Heart left ventricle (tissue), 16 donors: Measurements from ENCODE around the gene SCN1B. TPM values are rescaled to one million over a fixed set of nuclear protein-coding genes. Genes with fewer than 3 reads are reported as not detected.
A peak's percentile ranks its signal among the peaks of the same experiment; 100 is the strongest.

Experiments used
- ATAC-seq, 4 donors: fragments of 200-7000 bp; cut with Tn5 transposase; one replicate each; pipeline ENCODE4 v1.9.1; 2020 to 2022; ENCODE audit warnings: moderate library complexity in 4 of 4, mild to moderate bottlenecking in 3 of 4, moderate number of reproducible peaks in 1 of 4
- DNase-seq, 5 donors: peaks; one replicate each; pipeline ENCODE4 v3.0.0-alpha.2; 2020
- H3K27ac ChIP-seq, 12 donors: fragments of 200-600 bp; sonication (generic) in 4 of 12; one replicate each; pipeline versions ENCODE4 v1.5.0 to v1.8.0; 2016 to 2022; ENCODE audit warnings: mild to moderate bottlenecking in 2 of 12
- H3K27me3 ChIP-seq, 9 donors: fragments of 200-600 bp; sonication (generic) in 2 of 9; one replicate each; pipeline versions ENCODE4 v1.5.1 to v1.8.0; 2016 to 2022; ENCODE audit warnings: mild to moderate bottlenecking in 3 of 9
- H3K36me3 ChIP-seq, 9 donors: fragments of 200-600 bp; sonication (generic) in 2 of 9; one replicate each; pipeline versions ENCODE4 v1.5.0 to v1.8.0; 2018 to 2022; ENCODE audit warnings: mild to moderate bottlenecking in 2 of 9
- H3K4me1 ChIP-seq, 12 donors: fragments of 200-600 bp; sonication (generic) in 4 of 12; one replicate each; pipeline versions ENCODE4 v1.5.0 to v1.8.0; 2016 to 2022; ENCODE audit warnings: mild to moderate bottlenecking in 3 of 12
- H3K4me3 ChIP-seq, 12 donors: fragments of 200-600 bp; sonication (generic) in 4 of 12; one replicate each; pipeline versions ENCODE4 v1.5.0 to v1.8.0; 2017 to 2022; ENCODE audit warnings: mild to moderate bottlenecking in 9 of 12, moderate library complexity in 4 of 12
- H3K9me3 ChIP-seq, 12 donors: fragments of 200-600 bp; sonication (generic) in 4 of 12; one replicate each; pipeline versions ENCODE4 v1.5.0 to v1.8.0; 2016 to 2022; ENCODE audit warnings: mild to moderate bottlenecking in 1 of 12
- POLR2A ChIP-seq, 2 donors: fragments of 450-650 bp; IDR thresholded peaks; one replicate each; pipeline ENCODE4 v1.6.1; 2017; ENCODE audit warnings: antibody characterized with exemption in 2 of 2, mild to moderate bottlenecking in 2 of 2, moderate library complexity in 2 of 2
- WGBS, 4 donors: extraction: QIAGEN DNeasy Blood & Tissue Kit in 2 of 4; methylation state at CpG; one replicate each; pipeline versions ENCODE4 v1.1.5 to v1.1.7; 2013 to 2018; 5-methylcytosine and 5-hydroxymethylcytosine counted together
- intact Hi-C, 10 donors: fragments of 100-400 bp; cut with DNase I; formaldehyde crosslinking; loops; one replicate each; pipeline versions ENCODE4 v1.11.1 to v1.14.2; 2022
- polyA plus RNA-seq, 2 donors: library from polyadenylated mRNA; stranded (reverse); fragments of 200-250 nt; gene quantifications; one replicate each; pipeline ENCODE4 v1.2.3, GENCODE V29; 2013
- total RNA-seq, 9 donors: library from RNA; depleted of rRNA in 2 of 9; stranded (reverse); fragments of >200 nt in 2 of 9; fragmentation: NEBNext Ultra II Directional in 3 of 9; extraction: Animal tissue kit (Norgen Biotek cat#: 25700) in 3 of 9; gene quantifications; one replicate each; pipeline versions ENCODE4 v1.1.0 to v1.2.4, GENCODE V29; 2016 to 2023
- TF ChIP-seq, protein P1 (sequence below), 12 donors: fragments of 200-600 bp; sonication (generic) in 4 of 12; IDR thresholded peaks; one replicate each; pipeline versions ENCODE4 v1.5.0 to v1.8.0; 2018 to 2022; ENCODE audit warnings: antibody characterized with exemption in 12 of 12, mild to moderate bottlenecking in 5 of 12
- donor health status: ischemic (EF 13 %, LVEDD 7.1; RV severe dilation, severe dysfunction).
- donor health status: healthy with polysubstance abuse.
- donor health status: DM: no; HTN: yes; CAD: no.
- donor health status: DM: no; HTN: no; CAD: no.
- donor health status: ischemic (EF 25% LVEDD 6.9; RV normal size, moderate dysfunction).
- donor health status: ischemic (EF 25% LVEDD 5.7; RV mildly dilated, moderate dysfunction).
- donor health status: healthy.
- donor health status: DM: yes; HTN: yes; CAD: no.
- donor health status: ischemic (EF 35%, LVEDD 5.7; RV mildly dilated, moderate dysfunction).
- donor health status: nonischemic (EF 11% LVEDD 7.7; RV severe dilation, severe dysfunction).
- donor health status: DM: yes; HTN: yes; CAD: no.
- donor health status: PGD.
- donor health status: ischemic (EF 29% LVEDD 5.4; RV normal size, mild dysfunction).
- donor health status: nonischemic (EF 23%, LVEDD 6.1; RV moderate dilation, normal function).

The SCN1B gene
- total and polyA plus RNA-seq, 11 donors = 19.7 to 68.3 (median 32.4) TPM

DNA sequence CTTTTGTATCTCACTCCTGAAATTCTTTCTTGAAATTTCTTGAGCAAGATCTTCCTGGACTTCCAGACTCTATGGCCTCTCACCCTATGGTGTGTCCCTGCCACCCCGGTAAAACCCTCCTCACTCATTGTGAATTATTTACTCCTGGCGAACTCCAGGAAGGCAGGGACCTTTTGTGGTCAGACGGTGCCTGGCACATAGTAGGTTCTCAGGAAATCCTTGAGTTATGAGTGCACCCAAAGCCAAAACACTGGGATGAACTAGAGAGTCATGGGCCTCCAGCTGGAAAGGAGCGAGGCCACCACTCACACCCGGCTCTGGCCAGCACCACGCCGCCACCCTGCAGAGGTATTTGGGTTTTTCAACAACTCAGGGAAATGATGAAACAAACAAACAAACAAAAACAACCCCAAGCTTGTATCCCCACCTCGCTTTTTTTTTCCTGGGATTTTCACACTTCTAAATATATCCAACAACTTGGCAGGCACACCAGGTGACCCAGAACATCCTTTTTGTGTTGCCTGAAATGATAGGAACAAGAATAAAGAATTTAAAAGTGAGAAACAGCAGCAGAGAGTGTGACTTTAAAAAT, 22.4 kb downstream of the SCN1B start:
- no peaks in the 10 kb centered on the region for H3K9me3 ChIP-seq
- no peak for DNase-seq
- WGBS, 4 donors = 61 to 69% (median 62%) methylated on average over 8 of the region's 8 CpGs
- no peak for ATAC-seq
- H3K4me1 ChIP-seq = peaks cover 0 to 17% (median 6%) of the 10 kb centered on the region in 12 donors
- no peak overlapping the region for H3K4me3 ChIP-seq
- intact Hi-C loops = no loop called here
- peaks cover 0 to 7% (median 0%) of the 10 kb centered on the region in 9 donors for H3K27me3 ChIP-seq
- H3K36me3 ChIP-seq = no peaks in the 10 kb centered on the region
- TF ChIP-seq POLR2A (IDR thresholded peaks at IDR 0.05) = no peak
- TF ChIP-seq, protein P1, sequence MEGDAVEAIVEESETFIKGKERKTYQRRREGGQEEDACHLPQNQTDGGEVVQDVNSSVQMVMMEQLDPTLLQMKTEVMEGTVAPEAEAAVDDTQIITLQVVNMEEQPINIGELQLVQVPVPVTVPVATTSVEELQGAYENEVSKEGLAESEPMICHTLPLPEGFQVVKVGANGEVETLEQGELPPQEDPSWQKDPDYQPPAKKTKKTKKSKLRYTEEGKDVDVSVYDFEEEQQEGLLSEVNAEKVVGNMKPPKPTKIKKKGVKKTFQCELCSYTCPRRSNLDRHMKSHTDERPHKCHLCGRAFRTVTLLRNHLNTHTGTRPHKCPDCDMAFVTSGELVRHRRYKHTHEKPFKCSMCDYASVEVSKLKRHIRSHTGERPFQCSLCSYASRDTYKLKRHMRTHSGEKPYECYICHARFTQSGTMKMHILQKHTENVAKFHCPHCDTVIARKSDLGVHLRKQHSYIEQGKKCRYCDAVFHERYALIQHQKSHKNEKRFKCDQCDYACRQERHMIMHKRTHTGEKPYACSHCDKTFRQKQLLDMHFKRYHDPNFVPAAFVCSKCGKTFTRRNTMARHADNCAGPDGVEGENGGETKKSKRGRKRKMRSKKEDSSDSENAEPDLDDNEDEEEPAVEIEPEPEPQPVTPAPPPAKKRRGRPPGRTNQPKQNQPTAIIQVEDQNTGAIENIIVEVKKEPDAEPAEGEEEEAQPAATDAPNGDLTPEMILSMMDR (IDR thresholded peaks at IDR 0.05) = no peak
- H3K27ac ChIP-seq = peak overlapping the region in 1 of 12 donors; percentile 25

DNA sequence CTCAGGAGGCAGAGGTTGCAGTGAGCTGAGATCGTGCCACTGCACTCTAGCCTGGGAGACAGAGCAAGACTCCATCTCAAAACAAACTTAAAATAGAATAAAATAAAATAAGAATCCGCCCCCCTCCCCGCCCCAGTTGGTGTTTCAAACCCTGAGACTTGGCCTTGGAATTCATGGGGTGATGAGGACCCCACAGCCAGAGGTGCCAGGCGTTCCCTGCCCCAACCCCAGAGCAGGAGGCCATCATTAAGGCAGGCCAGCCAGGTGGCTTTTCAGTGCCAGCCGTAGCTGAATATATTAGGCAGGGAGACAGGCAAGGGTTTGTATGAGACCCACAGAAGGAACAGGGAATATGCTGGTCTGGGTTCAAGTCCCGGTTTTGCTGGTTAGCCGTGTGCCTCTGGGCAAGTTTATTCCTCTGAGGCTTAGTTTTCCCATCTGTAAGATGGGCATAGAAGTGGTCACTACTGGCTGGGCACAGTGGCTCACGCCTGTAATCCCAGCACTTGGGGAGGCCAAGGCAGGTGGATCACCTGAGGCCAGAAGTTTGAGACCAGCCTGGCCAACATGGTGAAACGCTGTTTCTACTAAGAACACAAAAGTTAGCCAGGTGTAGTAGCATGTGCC, 23.5 kb downstream of the SCN1B start:
- 81 to 94% (median 90%) methylated on average over 9 of the region's 9 CpGs for whole genome bisulfite sequencing, 4 donors
- no peak for ATAC-seq
- intact Hi-C loops = no loop called here
- Histone ChIP-seq H3K4me3 (no peak overlapping the region), H3K27me3 (peaks cover 0 to 7% (median 0%) of the 10 kb centered on the region in 9 donors), H3K4me1 (peaks cover 0 to 14% (median 6%) of the 10 kb centered on the region in 12 donors), H3K9me3 (no peaks in the 10 kb centered on the region), H3K36me3 (no peaks in the 10 kb centered on the region), H3K27ac (peak overlapping the region in 1 of 12 donors; percentile 25)
- TF ChIP-seq, protein P1 (IDR thresholded peaks at IDR 0.05) = no peak
- TF ChIP-seq POLR2A (IDR thresholded peaks at IDR 0.05) = no peak
- DNase-seq = peak in 1 of 5 donors; percentile 14

DNA sequence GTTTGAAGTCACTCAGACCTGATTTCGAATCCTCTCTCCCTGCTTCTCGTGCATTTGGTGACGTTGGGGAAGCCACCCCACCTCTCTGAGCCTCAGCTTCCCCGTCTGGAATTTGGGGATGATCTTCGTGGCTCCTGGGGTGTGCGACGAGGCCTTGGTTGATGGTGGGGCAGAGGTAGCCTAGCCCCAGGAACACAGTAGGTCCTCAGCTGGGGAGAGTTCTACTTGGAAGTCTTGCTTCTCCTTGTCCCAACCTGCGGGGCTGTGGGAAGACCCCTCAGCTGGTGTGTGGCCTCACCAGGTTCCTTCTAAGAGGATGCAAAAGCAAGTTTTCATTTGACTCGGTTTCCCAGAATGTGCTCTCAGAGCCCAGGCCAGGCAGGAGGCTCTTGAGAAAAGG, 24.4 kb downstream of the SCN1B start:
- 88 to 93% (median 89%) methylated on average over 8 to 9 of the region's 9 CpGs for WGBS, 4 donors
- no peak overlapping the region for H3K27ac ChIP-seq
- no peaks in the 10 kb centered on the region for H3K36me3 ChIP-seq
- peaks cover 0 to 7% (median 0%) of the 10 kb centered on the region in 9 donors for H3K27me3 ChIP-seq
- peaks cover 0 to 6% (median 1%) of the 10 kb centered on the region in 12 donors for H3K4me1 ChIP-seq
- no peak overlapping the region for H3K4me3 ChIP-seq
- intact Hi-C loops = no loop called here
- ATAC-seq (no peak), DNase-seq (no peak)
- TF ChIP-seq, protein P1 (IDR thresholded peaks at IDR 0.05) = no peak
- TF ChIP-seq POLR2A (IDR thresholded peaks at IDR 0.05) = no peak
- no peaks in the 10 kb centered on the region for H3K9me3 ChIP-seq

DNA sequence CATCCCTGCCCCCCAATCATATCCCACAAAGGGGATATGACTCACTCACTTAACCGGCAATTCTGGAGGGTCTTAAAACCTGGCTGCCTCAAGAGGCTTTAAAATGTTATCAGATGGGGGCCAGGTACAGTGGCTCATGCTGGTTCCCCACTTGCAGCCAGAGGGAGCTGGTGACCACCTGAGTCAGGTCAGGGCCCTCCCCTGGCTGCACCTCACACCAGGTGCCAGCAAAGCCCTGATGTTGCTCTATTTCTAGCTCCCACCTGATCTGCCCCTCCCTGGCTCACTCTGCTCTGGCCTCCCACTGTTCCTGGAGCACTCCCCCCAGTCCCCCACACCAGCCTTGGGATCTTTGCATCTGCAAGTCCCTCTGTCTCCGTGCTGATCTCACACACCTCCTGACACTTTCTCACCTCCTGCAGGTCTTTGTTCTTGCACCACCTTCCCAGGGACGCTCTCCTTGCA, 25.5 kb downstream of the SCN1B start:
- 36 to 46% (median 41%) methylated on average over 3 of the region's 3 CpGs for whole genome bisulfite sequencing, 4 donors

More for the DNA sequence above, 25.5 kb downstream of the SCN1B start:
- DNase-seq = no peak
- Histone ChIP-seq H3K36me3 (no peaks in the 10 kb centered on the region), H3K4me1 (peaks cover 0 to 6% (median 0%) of the 10 kb centered on the region in 12 donors), H3K27ac (no peak overlapping the region), H3K9me3 (no peaks in the 10 kb centered on the region), H3K4me3 (no peak overlapping the region), H3K27me3 (peaks cover 0 to 7% (median 0%) of the 10 kb centered on the region in 9 donors)
- ATAC-seq = no peak
- no peak for TF ChIP-seq POLR2A (IDR thresholded peaks at IDR 0.05)
- TF ChIP-seq, protein P1 (IDR thresholded peaks at IDR 0.05) = peak in 2 of 12 donors; percentile 12 to 14
- intact Hi-C loops = no loop called here
